ENCODE results near the gene FBXL19. TPM values are rescaled to one million over a fixed set of nuclear protein-coding genes. Genes with fewer than 3 reads are reported as not detected.

FBXL19 gene
- total and polyA plus RNA-seq, 2 of the 13 experiments (the other 11 are each of a cell fraction or from before 2014, with no cell fraction given), result 6.0 to 13.7 TPM

DNA sequence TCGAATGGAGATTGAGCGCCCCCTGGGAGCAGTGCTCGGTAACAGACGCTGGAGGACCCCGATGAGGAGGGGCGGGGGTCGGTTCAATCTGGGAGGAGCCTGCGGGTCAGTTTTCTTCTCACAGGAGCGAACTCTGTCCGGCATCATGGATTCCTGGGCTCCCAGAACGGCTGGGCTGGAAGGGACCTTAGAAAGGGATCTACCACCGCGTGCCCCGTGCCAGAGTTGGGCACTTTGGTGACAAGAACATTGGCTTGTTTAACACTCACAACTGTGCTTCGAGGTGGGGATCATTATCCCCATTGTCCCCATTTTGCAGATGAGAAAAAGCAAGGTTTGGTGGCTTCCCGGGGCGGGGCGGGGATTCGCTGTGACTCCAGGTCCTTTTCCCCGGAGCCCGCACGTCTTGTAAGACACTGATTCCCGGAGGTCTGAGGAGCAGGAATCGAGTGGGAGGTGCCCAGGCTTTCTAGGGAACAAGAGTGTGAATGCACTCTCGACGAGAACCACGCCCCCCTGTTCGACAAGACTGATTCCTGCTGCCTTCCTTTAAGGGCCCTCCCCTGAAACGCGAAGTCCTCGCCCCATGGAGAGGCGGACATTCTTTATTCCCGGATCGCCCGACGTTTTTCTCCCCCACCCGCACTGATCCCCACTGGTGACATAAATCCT is 1.5 kb upstream of the FBXL19 start (continued):
- no peak for TF ChIP-seq TCF7 (IDR thresholded peaks at IDR 0.05; ENCODE audit: low read depth)
- TF ChIP-seq ZNF614 (CRISPR knock-in tag; IDR thresholded peaks at IDR 0.05; ENCODE audit: borderline replicate concordance), result peak; percentile 76; the same call in 1 of the 2 replicates
- 0 out of 2 replicates have a peak, but pooled peaks have one; percentile 13 for TF ChIP-seq NFKB2 (CRISPR knock-in tag; IDR thresholded peaks at IDR 0.05; ENCODE audit: borderline replicate concordance)
- no peak for TF ChIP-seq SPEN (CRISPR knock-in tag; IDR thresholded peaks at IDR 0.05; ENCODE audit: low read depth)
- TF ChIP-seq ZNF12 (CRISPR knock-in tag; IDR thresholded peaks at IDR 0.05), result peak; percentile 6; the same call in 1 of the 2 replicates
- no peak for TF ChIP-seq ZNF740 (CRISPR knock-in tag; IDR thresholded peaks at IDR 0.05)
- TF ChIP-seq ZNF331 (CRISPR knock-in tag; IDR thresholded peaks at IDR 0.05), result no peak
- peak; percentile 41; the same call in 1 of the 2 replicates for TF ChIP-seq MYC (CRISPR knock-in tag; IDR thresholded peaks at IDR 0.05; ENCODE audit: borderline replicate concordance)
- TF ChIP-seq DPF2 (CRISPR knock-in tag; IDR thresholded peaks at IDR 0.05; ENCODE audit: borderline replicate concordance, low read depth), result no peak; the same call in 1 of the 2 replicates
- 0 out of 2 replicates have a peak, but pooled peaks have one; percentile 87 for TF ChIP-seq ZNF552 (CRISPR knock-in tag; IDR thresholded peaks at IDR 0.05; ENCODE audit: borderline replicate concordance)
- TF ChIP-seq TERF1 (CRISPR knock-in tag; IDR thresholded peaks at IDR 0.05), result no peak
- TF ChIP-seq, protein P1, sequence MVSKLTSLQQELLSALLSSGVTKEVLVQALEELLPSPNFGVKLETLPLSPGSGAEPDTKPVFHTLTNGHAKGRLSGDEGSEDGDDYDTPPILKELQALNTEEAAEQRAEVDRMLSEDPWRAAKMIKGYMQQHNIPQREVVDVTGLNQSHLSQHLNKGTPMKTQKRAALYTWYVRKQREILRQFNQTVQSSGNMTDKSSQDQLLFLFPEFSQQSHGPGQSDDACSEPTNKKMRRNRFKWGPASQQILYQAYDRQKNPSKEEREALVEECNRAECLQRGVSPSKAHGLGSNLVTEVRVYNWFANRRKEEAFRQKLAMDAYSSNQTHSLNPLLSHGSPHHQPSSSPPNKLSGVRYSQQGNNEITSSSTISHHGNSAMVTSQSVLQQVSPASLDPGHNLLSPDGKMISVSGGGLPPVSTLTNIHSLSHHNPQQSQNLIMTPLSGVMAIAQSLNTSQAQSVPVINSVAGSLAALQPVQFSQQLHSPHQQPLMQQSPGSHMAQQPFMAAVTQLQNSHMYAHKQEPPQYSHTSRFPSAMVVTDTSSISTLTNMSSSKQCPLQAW (CRISPR knock-in tag; IDR thresholded peaks at IDR 0.05), result peak; percentile 75
- no peak for TF ChIP-seq NFYB (CRISPR knock-in tag; IDR thresholded peaks at IDR 0.05)
- TF ChIP-seq, protein P2, sequence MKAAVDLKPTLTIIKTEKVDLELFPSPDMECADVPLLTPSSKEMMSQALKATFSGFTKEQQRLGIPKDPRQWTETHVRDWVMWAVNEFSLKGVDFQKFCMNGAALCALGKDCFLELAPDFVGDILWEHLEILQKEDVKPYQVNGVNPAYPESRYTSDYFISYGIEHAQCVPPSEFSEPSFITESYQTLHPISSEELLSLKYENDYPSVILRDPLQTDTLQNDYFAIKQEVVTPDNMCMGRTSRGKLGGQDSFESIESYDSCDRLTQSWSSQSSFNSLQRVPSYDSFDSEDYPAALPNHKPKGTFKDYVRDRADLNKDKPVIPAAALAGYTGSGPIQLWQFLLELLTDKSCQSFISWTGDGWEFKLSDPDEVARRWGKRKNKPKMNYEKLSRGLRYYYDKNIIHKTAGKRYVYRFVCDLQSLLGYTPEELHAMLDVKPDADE (CRISPR knock-in tag; IDR thresholded peaks at IDR 0.05), result no peak
- no peak for TF ChIP-seq NR2F6 (IDR thresholded peaks at IDR 0.05)
- TF ChIP-seq NR2F6 (CRISPR knock-in tag; IDR thresholded peaks at IDR 0.05), result peak; percentile 32; the same call in 1 of the 2 replicates
- TF ChIP-seq, protein P3, sequence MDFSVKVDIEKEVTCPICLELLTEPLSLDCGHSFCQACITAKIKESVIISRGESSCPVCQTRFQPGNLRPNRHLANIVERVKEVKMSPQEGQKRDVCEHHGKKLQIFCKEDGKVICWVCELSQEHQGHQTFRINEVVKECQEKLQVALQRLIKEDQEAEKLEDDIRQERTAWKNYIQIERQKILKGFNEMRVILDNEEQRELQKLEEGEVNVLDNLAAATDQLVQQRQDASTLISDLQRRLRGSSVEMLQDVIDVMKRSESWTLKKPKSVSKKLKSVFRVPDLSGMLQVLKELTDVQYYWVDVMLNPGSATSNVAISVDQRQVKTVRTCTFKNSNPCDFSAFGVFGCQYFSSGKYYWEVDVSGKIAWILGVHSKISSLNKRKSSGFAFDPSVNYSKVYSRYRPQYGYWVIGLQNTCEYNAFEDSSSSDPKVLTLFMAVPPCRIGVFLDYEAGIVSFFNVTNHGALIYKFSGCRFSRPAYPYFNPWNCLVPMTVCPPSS (IDR thresholded peaks at IDR 0.05), result no peak
- TF ChIP-seq SRY (CRISPR knock-in tag; IDR thresholded peaks at IDR 0.05), result no peak
- peak; percentile 91 for TF ChIP-seq ZBTB7B (CRISPR knock-in tag; IDR thresholded peaks at IDR 0.05)
- TF ChIP-seq POGZ (CRISPR knock-in tag; IDR thresholded peaks at IDR 0.05), result no peak

Data from HepG2 (cell line).